Breast epithelium (tissue), 3 donors: ENCODE measurements around the gene MCM3AP.

ENCODE experiments used
- CTCF ChIP-seq, 3 donors: fragments of 450-650 bp; IDR thresholded peaks; one replicate each; pipeline ENCODE4 v1.5.1; 2016 to 2017; ENCODE audit warnings: antibody characterized with exemption in 3 of 3, mild to moderate bottlenecking in 3 of 3, moderate library complexity in 3 of 3
- POLR2AphosphoS5 ChIP-seq, 3 donors: sonication (generic); formaldehyde crosslinking; IDR thresholded peaks; one replicate each; pipeline ENCODE4 v1.6.1; 2017; ENCODE audit warnings: antibody characterized with exemption in 3 of 3

- TF ChIP-seq CTCF (IDR thresholded peaks at IDR 0.05) (no peak), POLR2AphosphoS5 (IDR thresholded peaks at IDR 0.05) (no peak)
Observed at GRCh38 chr21:46221664-46222435, 63.6 kb downstream of the MCM3AP start.
